Measurements from ENCODE around the gene LHX3.

GRCh38 chr9:136235171-136235570, 30.2 kb upstream of the LHX3 start:
- TF ChIP-seq, protein P1, sequence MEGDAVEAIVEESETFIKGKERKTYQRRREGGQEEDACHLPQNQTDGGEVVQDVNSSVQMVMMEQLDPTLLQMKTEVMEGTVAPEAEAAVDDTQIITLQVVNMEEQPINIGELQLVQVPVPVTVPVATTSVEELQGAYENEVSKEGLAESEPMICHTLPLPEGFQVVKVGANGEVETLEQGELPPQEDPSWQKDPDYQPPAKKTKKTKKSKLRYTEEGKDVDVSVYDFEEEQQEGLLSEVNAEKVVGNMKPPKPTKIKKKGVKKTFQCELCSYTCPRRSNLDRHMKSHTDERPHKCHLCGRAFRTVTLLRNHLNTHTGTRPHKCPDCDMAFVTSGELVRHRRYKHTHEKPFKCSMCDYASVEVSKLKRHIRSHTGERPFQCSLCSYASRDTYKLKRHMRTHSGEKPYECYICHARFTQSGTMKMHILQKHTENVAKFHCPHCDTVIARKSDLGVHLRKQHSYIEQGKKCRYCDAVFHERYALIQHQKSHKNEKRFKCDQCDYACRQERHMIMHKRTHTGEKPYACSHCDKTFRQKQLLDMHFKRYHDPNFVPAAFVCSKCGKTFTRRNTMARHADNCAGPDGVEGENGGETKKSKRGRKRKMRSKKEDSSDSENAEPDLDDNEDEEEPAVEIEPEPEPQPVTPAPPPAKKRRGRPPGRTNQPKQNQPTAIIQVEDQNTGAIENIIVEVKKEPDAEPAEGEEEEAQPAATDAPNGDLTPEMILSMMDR (IDR thresholded peaks at IDR 0.05; ENCODE audit: low read length), result no peak
- no peak for TF ChIP-seq EZH2 (optimal IDR thresholded peaks at IDR 0.05; ENCODE audit: low read depth, low read length)
